ENCODE results near the gene ARHGEF4. TPM values are rescaled to one million over a fixed set of nuclear protein-coding genes. Genes with fewer than 3 reads are reported as not detected.
A peak's percentile ranks its signal among the peaks of the same experiment; 100 is the strongest.

Gene ARHGEF4
- total RNA-seq, 3 donors from 2014 or later: 0.94 to 14.0 (median 1.5) TPM

- Histone ChIP-seq H3K9me3 (no peaks in the 10 kb centered on the region), H3K36me3 (ENCODE audit: low read depth) (no peaks in the 10 kb centered on the region), H3K4me1 (ENCODE audit: low read depth) (peaks cover 17% of the 10 kb centered on the region), H3K4me3 (no peak overlapping the region)
- DNase-seq (peak in 1 of 3 donors; percentile 23), ATAC-seq (no peak)
- intact Hi-C loops (cut with DNase I, micrococcal nuclease): no loop called here
- TF ChIP-seq CTCF (IDR thresholded peaks at IDR 0.05): no peak
Measured at GRCh38 chr2:131094463-131095281, 258.0 kb downstream of the ARHGEF4 start.

Other genes with a start within 250 kb of the ARHGEF4 start
- under 1 TPM; 0.28 to 0.92 (median 0.69) TPM for gene CFC1, start 237.3 kb upstream of the ARHGEF4 start, total RNA-seq
- under 1 TPM in 1 of 3 donors, not detected in 2; 0.10 TPM for gene POTEJ, start 225.5 kb upstream of the ARHGEF4 start, total RNA-seq
- not detected for gene GPR148, start 107.8 kb upstream of the ARHGEF4 start, total RNA-seq
- gene AMER3, start 81.4 kb upstream of the ARHGEF4 start, total RNA-seq: under 1 TPM; 0.16 to 0.55 (median 0.52) TPM